OCI-LY7 (cell line): ENCODE results near the gene FGD4. TPM values are rescaled to one million over a fixed set of nuclear protein-coding genes. Genes with fewer than 3 reads are reported as not detected.
A peak's percentile ranks its signal among the peaks of the same experiment; 100 is the strongest.
"Not testable (repeated sequence)": the region's sequence is repeated elsewhere in the genome, so short reads cannot be mapped to it uniquely, and the experiment has no call there.

Experiments
- BruUV-seq: library from RNA; stranded (reverse); fragments of 400-500 nt; replicated peaks from 2 replicates; lab custom pipeline; 2021; lab: Mats Ljungman, UMichigan
- CTCF ChIA-PET: fragments of 300-600 bp; sonication (Branson Sonifier 250); formaldehyde crosslinking; loops from one replicate; lab custom pipeline; 2022; ENCODE audit warnings: antibody characterized with exemption; ENCODE audit not compliant: unreplicated experiment; lab: Charles Lee
- POLR2A ChIA-PET: fragments of 300-600 bp; sonication (Branson Sonifier 250); formaldehyde crosslinking; loops from one replicate; lab custom pipeline; 2022; ENCODE audit warnings: antibody characterized with exemption; lab: Charles Lee
- DNase-seq: peaks from one replicate; pipeline ENCODE4 v3.0.0-alpha.2; 2015; ENCODE audit warnings: low spot score
- H2AFZ ChIP-seq: fragments of 200-600 bp; sonication (generic), shearing (Covaris generic); 2 replicates; pipeline ENCODE4 v1.6.1; 2014; ENCODE audit warnings: mild to moderate bottlenecking, antibody characterized with exemption, low read length, moderate library complexity
- H3K27ac ChIP-seq: fragments of 200-600 bp; sonication (generic); 2 replicates; pipeline ENCODE4 v1.5.1; 2014; ENCODE audit warnings: mixed run types, low read depth, mild to moderate bottlenecking, moderate library complexity, low read length, inconsistent platforms; ENCODE audit not compliant: poor library complexity, severe bottlenecking
- H3K36me3 ChIP-seq: fragments of 200-600 bp; sonication (generic); 2 replicates; pipeline ENCODE4 v1.6.1; 2014; ENCODE audit warnings: mild to moderate bottlenecking, antibody characterized with exemption, low read length, moderate library complexity, mixed read lengths; ENCODE audit not compliant: insufficient read depth
- H3K4me1 ChIP-seq: fragments of 200-600 bp; sonication (generic); 2 replicates; pipeline ENCODE4 v1.5.1; 2014; ENCODE audit warnings: mild to moderate bottlenecking, low read length; ENCODE audit not compliant: insufficient read depth, poor library complexity, severe bottlenecking
- H3K4me2 ChIP-seq: fragments of 200-600 bp; sonication (generic); 2 replicates; pipeline ENCODE4 v1.6.1; 2014; ENCODE audit warnings: mild to moderate bottlenecking, low read length
- H3K4me3 ChIP-seq: fragments of 200-600 bp; sonication (generic); 2 replicates; pipeline ENCODE4 v1.5.1; 2014; ENCODE audit warnings: mild to moderate bottlenecking, low read depth, low read length; ENCODE audit not compliant: poor library complexity, severe bottlenecking
- H3K79me2 ChIP-seq: fragments of 200-600 bp; sonication (generic); 2 replicates; pipeline ENCODE4 v1.6.1; 2016; ENCODE audit warnings: low read depth, mild to moderate bottlenecking, low read length, moderate library complexity, mixed read lengths; ENCODE audit not compliant: insufficient read depth
- H3K9me2 ChIP-seq: fragments of 200-600 bp; sonication (generic); 2 replicates; pipeline ENCODE4 v1.6.1; 2016; ENCODE audit warnings: mild to moderate bottlenecking, low read length, mixed read lengths; ENCODE audit not compliant: insufficient read depth
- H3K9me3 ChIP-seq: fragments of 200-600 bp; sonication (generic); 2 replicates; pipeline ENCODE4 v1.6.1; 2014; ENCODE audit warnings: mild to moderate bottlenecking, mixed run types, low read length, mixed read lengths
- H4K20me1 ChIP-seq: fragments of 200-600 bp; sonication (generic); 2 replicates; pipeline ENCODE4 v1.6.1; 2014; ENCODE audit warnings: mild to moderate bottlenecking, antibody characterized with exemption, low read length, moderate library complexity, mixed read lengths; ENCODE audit not compliant: insufficient read depth
- EZH2phosphoT487 ChIP-seq: fragments of 200-600 bp; sonication (generic); IDR thresholded peaks from 2 replicates; pipeline ENCODE4 v1.6.1; 2018; ENCODE audit warnings: low read depth, borderline replicate concordance, mild to moderate bottlenecking, mixed run types, antibody characterized with exemption, low read length, moderate library complexity, mixed read lengths
- intact Hi-C: fragments of 100-400 bp; cut with micrococcal nuclease; formaldehyde crosslinking; loops from one replicate; pipeline ENCODE4 v1.10.0; 2022; ENCODE audit not compliant: unreplicated experiment
- total RNA-seq, 2 experiments: library from RNA; depleted of rRNA in 1 of 2; stranded (reverse); fragments of >200 nt in 1 of 2; shearing (Covaris generic) in 1 of 2; gene quantifications; 2 replicates each; pipeline ENCODE4 v1.2.3, GENCODE V29; 2014 to 2022
- TF ChIP-seq, protein P1 (sequence below): fragments of 200-600 bp; sonication (generic); conservative IDR thresholded peaks from 2 replicates; pipeline ENCODE4 v1.5.1; 2014; ENCODE audit warnings: mild to moderate bottlenecking, antibody characterized with exemption, low read length, moderate library complexity, mixed read lengths

Gene FGD4
- total RNA-seq, 2 experiments from 2014 or later, result 14.9 to 19.3 TPM

DNA sequence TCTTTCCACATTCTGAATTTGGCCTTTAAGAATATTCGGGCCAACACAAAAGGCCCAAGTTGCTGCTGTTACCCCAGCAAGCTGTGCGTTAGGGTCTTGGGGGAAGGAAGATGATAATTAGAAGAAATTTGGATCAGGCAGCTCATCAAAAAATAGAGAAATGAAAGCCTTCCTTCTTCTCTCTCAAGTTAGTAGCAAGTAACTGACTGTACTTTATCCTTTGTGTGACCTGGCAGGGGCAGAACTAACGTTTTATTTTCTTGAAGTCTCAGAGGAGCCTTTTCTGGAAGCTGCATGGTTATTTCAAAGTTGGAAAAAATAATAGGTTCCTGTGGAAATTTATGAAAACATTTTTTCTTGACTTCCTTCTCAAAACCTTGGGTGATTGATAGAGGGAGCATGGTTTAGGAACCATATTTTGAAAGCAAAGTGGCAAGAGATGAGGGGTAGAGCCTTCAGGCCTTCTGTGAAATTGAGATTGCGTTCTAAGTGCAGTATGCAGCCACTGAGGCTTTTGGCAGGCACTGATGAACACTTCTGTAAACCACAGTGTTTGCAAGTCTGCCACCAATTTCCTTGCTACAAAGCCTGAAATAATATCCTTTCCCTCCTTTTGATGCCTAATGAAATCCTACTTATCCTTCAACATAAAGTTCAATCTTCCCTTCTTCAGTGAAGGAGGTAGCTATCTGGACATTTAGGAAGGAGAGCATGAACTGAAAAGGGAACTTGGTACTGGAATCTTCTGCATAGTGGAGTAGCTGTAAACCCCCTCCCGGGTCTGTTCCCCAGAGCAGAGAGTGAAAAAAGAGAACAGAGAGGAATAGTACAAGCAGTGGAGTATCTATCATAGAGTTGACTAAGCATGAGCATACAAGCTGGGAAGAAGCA is 123.2 kb downstream of the FGD4 start:
- Histone ChIP-seq H3K9me3 (no peaks in the 10 kb centered on the region), H3K9me2 (no peaks in the 10 kb centered on the region), H3K4me1 (peaks cover 67% of the 10 kb centered on the region), H3K79me2 (no peaks in the 10 kb centered on the region), H4K20me1 (no peaks in the 10 kb centered on the region), H3K4me3 (peak overlapping the region; percentile 47), H3K27ac (peak overlapping the region; percentile 92), H3K4me2 (peak overlapping the region; percentile 68), H2AFZ (peak overlapping the region; percentile 91; the same call in 1 of the 2 replicates), H3K36me3 (no peaks in the 10 kb centered on the region)
- POLR2A ChIA-PET, result interaction anchor here (0.6 to 5.0 kb wide), 21 partner anchors 8 to 228 kb away, joined by 3 to 66 read pairs (median 5); no protein-coding TSS in a partner anchor
- peak; percentile 75 for DNase-seq
- CTCF ChIA-PET, result interaction anchor here (0.8 to 1.0 kb wide), 3 partner anchors 13 to 24 kb away, joined by 3 read pairs; no protein-coding TSS in a partner anchor
- TSS peak; percentile 42 for BruUV-seq
- TF ChIP-seq EZH2phosphoT487, result no peak
- intact Hi-C loops, result loop anchor here (2.0 kb wide), 2 partner anchors 40 to 66 kb away; no protein-coding TSS in a partner anchor

DNA sequence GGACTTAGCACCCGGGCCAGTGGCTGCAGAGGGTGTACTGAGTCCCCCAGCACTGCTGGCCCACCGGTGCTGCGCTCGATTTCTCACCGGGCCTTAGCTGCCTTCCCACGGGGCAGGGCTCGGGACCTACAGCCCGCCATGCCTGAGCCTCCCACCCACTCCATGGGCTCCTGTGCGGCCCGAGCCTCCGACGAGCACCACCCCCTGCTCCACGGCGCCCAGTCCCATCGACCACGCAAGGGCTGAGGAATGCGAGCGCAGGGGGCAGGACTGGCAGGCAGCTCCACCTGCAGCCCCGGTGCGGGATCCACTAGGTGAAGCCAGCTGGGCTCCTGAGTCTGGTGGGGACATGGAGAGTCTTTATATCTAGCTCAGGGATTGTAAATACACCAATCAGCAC is 126.4 kb downstream of the FGD4 start:
- H3K4me1 ChIP-seq, result peaks cover 62% of the 10 kb centered on the region
- H3K4me2 ChIP-seq, H4K20me1 ChIP-seq, CTCF ChIA-PET, H2AFZ ChIP-seq, intact Hi-C loops, H3K27ac ChIP-seq, H3K79me2 ChIP-seq, H3K9me3 ChIP-seq, BruUV-seq, H3K9me2 ChIP-seq, H3K36me3 ChIP-seq, H3K4me3 ChIP-seq, DNase-seq: not testable (repeated sequence)
- POLR2A ChIA-PET, result interaction anchor here (1.1 to 5.0 kb wide), 5 partner anchors 7 to 31 kb away, joined by 3 to 66 read pairs (median 5); no protein-coding TSS in a partner anchor

DNA sequence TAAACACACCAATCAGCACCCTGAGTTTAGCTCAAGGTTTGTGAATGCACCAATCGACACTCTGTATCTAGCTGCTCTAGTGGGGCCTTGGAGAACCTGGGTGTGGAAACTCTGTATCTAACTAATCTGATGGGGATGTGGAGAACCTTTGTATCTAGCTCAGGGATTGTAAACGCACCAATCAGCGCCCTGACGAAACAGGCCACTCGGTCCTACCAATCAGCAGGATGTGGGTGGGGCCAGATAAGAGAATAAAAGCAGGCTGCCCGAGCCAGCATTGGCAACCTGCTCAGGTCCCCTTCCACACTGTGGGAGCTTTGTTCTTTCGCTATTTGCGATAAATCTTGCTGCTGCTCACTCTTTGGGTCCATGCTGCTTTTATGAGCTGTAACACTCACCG is 127.0 kb downstream of the FGD4 start:
- CTCF ChIA-PET, result not testable (repeated sequence)

DNA sequence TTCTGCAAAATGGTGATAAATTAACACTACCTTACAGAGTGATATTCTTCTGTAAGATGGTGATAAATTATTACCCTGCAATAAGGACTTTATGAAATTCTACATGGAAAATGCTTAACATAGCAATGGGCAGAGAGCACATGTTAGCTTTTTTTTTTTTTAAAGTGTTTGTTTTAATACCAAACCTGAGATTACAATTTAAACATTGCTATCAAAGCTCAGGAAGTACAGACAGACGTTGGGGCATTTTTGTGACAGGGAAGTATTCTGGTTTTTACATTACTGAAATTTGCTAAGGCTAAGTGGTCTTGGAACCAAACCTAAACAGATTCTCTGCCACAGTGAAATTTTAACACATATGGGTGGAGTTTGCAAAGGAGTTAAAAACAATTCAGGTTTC is 133.1 kb downstream of the FGD4 start:
- no peak overlapping the region for H3K4me3 ChIP-seq
- H2AFZ ChIP-seq, result peak overlapping the region; percentile 3; the same call in 1 of the 2 replicates
- H3K9me3 ChIP-seq, result peaks cover 7% of the 10 kb centered on the region; the same call in 1 of the 2 replicates
- peaks cover 33% of the 10 kb centered on the region for H3K79me2 ChIP-seq
- H3K4me2 ChIP-seq, result peak overlapping the region; percentile 87
- H3K36me3 ChIP-seq, result no peaks in the 10 kb centered on the region
- TF ChIP-seq, protein P1, sequence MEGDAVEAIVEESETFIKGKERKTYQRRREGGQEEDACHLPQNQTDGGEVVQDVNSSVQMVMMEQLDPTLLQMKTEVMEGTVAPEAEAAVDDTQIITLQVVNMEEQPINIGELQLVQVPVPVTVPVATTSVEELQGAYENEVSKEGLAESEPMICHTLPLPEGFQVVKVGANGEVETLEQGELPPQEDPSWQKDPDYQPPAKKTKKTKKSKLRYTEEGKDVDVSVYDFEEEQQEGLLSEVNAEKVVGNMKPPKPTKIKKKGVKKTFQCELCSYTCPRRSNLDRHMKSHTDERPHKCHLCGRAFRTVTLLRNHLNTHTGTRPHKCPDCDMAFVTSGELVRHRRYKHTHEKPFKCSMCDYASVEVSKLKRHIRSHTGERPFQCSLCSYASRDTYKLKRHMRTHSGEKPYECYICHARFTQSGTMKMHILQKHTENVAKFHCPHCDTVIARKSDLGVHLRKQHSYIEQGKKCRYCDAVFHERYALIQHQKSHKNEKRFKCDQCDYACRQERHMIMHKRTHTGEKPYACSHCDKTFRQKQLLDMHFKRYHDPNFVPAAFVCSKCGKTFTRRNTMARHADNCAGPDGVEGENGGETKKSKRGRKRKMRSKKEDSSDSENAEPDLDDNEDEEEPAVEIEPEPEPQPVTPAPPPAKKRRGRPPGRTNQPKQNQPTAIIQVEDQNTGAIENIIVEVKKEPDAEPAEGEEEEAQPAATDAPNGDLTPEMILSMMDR, result no peak
- TF ChIP-seq EZH2phosphoT487, result no peak
- BruUV-seq, result no TSS peak
- no peaks in the 10 kb centered on the region for H3K9me2 ChIP-seq
- POLR2A ChIA-PET, result interaction anchor here (0.6 to 5.5 kb wide), 12 partner anchors 9 to 381 kb away, joined by 3 to 66 read pairs (median 5); no protein-coding TSS in a partner anchor
- intact Hi-C loops, result loop anchor here (5.0 kb wide), 1 partner anchor 125 kb away; no protein-coding TSS in a partner anchor
- H4K20me1 ChIP-seq, result no peaks in the 10 kb centered on the region
- peaks cover 54% of the 10 kb centered on the region for H3K4me1 ChIP-seq
- no peak for DNase-seq
- CTCF ChIA-PET, result no interaction called here
- H3K27ac ChIP-seq, result peak overlapping the region; percentile 67

More for the DNA sequence above, 127.0 kb downstream of the FGD4 start:
- H3K4me2 ChIP-seq, H3K4me3 ChIP-seq, H3K27ac ChIP-seq, H4K20me1 ChIP-seq, BruUV-seq, H3K79me2 ChIP-seq, H3K9me2 ChIP-seq, H2AFZ ChIP-seq, H3K36me3 ChIP-seq, intact Hi-C loops, H3K9me3 ChIP-seq, DNase-seq: not testable (repeated sequence)
- peaks cover 57% of the 10 kb centered on the region for H3K4me1 ChIP-seq
- POLR2A ChIA-PET, result interaction anchor here (1.0 to 2.3 kb wide), 6 partner anchors 9 to 46 kb away, joined by 3 to 9 read pairs (median 3); no protein-coding TSS in a partner anchor
